Left ventricle myocardium superior (tissue), 1 donor: ENCODE data around the gene BTBD6. TPM values are rescaled to one million over a fixed set of nuclear protein-coding genes. Genes with fewer than 3 reads are reported as not detected.

Source experiments
- ATAC-seq: fragments of 200-7000 bp; cut with Tn5 transposase; one replicate; pipeline ENCODE4 v1.9.1; 2020; ENCODE audit warnings: mild to moderate bottlenecking, moderate library complexity
- DNase-seq: peaks from one replicate; pipeline ENCODE4 v3.0.0-alpha.2; 2020
- intact Hi-C: fragments of 100-400 bp; cut with micrococcal nuclease; formaldehyde crosslinking; loops from one replicate; pipeline ENCODE4 v1.11.0; 2022
- long read RNA-seq: library from polyadenylated mRNA; unstranded; transcript quantifications from one replicate; pipeline ENCODE4 v2.0.0, GENCODE V29; 2021
- total RNA-seq: library from RNA; stranded (reverse); fragmentation: NEBNext Ultra II Directional; extraction: Animal tissue kit (Norgen Biotek cat#: 25700); gene quantifications from one replicate; pipeline ENCODE4 v1.2.1, GENCODE V29; 2021
- donor health status: DM: no; HTN: yes; CAD: no; lungs with severe emphysema.

BTBD6 gene
- 51.6 TPM for total RNA-seq
- long read RNA-seq, transcript BTBD6-204 (3 exons, 2,195 nt): minor isoform, 35 of 280 reads
- long read RNA-seq, transcript BTBD6-206 (5 exons, 1,335 nt): minor isoform, 13 of 280 reads
- long read RNA-seq, transcript BTBD6-203 (4 exons, 2,176 nt): major isoform, 191 of 280 reads
- long read RNA-seq, partial matches to known transcripts: 12 of 280 reads
- long read RNA-seq, other reads (novel, unspliced or antisense): 25 of 280 reads

DNA sequence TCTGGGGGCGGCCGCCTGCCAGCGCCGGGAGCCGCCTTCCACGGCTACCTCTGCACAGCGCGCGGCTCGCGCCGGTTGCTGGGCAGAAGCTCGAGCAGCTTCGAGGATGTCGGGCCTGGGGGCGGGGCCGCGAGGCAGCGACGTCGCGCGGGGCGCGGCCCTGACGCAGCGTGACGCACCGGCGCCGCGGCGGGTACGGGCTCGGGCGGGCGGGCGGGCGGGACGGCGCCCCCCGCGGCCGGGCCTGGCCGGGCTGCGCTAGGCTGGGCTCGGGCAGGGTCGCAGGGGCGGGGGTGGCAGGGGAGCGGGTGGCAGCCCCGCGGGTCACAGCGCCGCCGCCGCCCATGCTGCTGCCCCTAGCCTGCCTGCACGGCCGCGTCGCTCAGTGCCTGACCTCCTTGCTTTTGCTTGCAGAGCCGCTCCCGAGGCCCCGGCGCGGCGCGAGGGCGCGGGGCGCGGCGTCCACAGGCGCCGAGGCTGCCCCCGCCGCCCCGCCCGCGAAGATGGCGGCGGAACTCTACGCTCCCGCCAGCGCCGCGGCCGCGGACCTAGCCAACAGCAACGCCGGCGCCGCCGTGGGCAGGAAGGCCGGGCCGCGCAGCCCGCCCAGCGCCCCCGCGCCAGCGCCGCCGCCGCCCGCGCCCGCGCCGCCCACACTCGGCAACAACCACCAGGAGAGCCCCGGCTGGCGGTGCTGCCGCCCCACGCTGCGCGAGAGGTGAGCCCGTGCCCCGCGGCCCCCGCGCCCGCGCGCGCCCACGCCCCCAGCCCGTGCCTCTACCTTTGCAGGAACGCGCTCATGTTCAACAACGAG, at the start of gene BTBD6:
TSS of gene BTBD6 (plus strand) at position 166 of the 814 bp plus-strand sequence. CDS start at position 345, 179 bp downstream.
- intact Hi-C loops: no loop called here
- DNase-seq (peak; percentile 94), ATAC-seq (peak; percentile 94)

- intact Hi-C loops: no loop called here
- ATAC-seq (no peak), DNase-seq (no peak)
Measured at GRCh38 chr14:105198588-105198987, 49.7 kb upstream of the BTBD6 start.

DNA sequence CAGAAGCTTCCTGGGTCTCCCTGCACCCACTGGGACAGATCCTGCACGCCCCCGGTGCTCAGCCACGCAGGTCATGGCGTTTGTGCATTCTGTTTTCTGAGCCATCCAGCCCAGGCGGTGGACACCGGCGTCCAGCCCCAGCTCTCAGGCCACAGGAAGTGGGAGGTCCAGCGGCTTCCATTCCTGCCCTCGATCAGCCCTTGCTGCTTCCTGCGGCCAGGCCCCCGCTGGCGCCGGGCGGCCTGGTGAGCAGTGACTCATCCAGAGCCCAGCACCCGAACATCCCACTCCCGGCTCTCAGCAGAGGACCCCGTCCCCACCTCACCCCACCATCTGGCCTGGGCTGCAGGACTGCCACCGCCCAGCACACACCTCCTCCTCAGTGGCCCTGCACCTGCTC, 49.2 kb upstream of the BTBD6 start:
- intact Hi-C loops: no loop called here
- DNase-seq (peak; percentile 57), ATAC-seq (peak; percentile 6)

DNA sequence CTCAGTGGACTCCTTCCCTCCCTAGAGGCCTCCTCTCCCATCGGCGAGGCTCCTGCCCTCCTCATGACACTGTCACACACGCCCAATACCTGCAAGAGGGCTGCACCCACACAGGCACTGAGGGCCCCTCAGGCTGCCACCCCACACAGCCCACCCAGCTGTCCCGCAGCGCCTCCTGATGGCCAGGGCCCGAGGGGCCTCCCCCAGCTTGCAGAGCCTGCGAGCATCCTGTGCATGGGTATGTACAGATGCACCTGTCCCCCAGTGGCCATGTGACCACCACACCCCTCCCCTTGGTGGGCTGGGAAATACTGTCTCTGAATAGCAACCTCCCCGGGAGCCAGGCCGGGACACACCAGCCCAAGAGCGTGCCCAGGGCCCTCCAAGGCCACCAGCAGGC, 48.3 kb upstream of the BTBD6 start:
- ATAC-seq (no peak), DNase-seq (no peak)
- intact Hi-C loops: loop anchor here (5.0 kb wide), 1 partner anchor 152 kb away; no protein-coding TSS in a partner anchor

GRCh38 chr14:105200641-105201040, 47.7 kb upstream of the BTBD6 start:
- ATAC-seq: no peak
- DNase-seq: no peak
- intact Hi-C loops: loop anchor here (5.0 kb wide), 1 partner anchor 152 kb away; no protein-coding TSS in a partner anchor

GRCh38 chr14:105201156-105201924, 47.0 kb upstream of the BTBD6 start:
- intact Hi-C loops: loop anchor here (5.0 kb wide), 1 partner anchor 151 kb away; no protein-coding TSS in a partner anchor
- DNase-seq: no peak
- ATAC-seq: no peak

DNA sequence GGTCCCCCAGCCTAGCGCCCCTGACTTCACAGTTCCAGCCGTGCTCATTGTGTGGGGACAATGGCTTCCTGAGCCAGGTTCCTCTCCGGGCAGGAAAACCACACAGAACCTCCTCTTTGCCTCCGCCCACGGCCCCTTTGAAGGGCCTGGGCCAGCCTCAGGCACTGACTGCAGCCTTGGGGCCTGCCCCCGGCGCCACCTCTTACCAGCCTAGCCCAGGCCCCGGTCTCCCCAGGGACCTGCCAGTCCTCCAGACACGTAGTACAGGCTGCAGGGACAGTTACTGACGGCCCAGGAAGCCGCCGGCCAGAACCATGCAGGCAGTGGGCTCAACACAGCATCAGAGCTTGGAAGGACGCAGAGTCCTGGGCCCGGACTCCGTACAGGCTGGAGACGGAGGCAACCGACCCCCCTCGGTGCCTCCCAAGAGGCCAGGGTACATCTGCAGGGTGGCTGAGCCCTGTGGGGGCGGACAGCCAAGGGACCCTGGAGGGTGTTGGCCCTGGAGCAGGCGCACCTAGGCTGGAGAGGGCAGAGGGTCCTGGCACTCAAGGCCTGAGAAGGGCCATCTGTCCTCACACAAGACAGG, 46.3 kb upstream of the BTBD6 start:
- DNase-seq: no peak
- ATAC-seq: no peak
- intact Hi-C loops: loop anchor here (5.0 kb wide), 1 partner anchor 150 kb away; no protein-coding TSS in a partner anchor

DNA sequence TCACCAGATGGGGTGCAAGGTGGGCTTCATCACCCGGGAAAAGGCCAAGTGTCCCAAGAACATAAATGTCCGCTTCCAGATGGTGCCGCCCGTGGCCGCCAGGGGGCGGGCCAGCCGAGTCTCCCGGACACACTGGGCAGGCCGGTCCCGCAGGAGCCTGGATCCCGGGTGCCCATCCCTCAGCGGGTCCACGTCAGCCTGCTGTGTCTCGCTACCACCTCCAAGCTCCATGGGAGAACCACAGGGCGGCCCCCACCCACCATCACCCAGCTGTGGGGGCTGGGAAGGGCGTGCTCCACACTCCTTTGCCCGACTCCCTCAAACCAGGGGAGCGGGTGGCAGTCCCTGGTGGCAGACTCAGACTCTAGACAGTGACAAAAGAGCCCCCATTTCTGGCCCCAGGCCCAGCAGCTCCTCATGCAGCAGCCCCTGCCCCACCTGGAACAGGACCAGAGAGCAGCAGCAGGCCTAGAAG, 45.2 kb upstream of the BTBD6 start:
- ATAC-seq (peak; percentile 45), DNase-seq (peak; percentile 90)
- intact Hi-C loops: loop anchor here (5.0 kb wide), 1 partner anchor 149 kb away; no protein-coding TSS in a partner anchor

DNA sequence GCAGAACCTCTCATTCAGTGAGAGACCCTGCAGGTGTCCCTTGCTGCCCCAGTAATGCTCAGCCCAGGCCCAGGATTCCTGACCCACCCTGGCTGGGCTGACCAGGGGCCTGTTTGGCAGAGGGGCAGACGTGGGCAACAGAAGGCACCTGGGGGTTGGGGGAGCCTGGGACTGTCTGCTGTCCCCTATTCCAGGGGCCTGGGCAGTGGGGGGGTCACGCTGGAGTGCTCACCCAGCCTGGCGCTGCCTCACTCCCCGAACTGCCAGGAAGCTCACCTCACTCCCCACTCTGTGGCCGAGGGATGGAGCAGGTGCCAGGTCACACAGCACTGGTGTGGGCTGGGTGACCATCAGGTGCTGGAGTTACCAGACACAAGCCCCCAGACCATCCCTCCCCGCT, 44.6 kb upstream of the BTBD6 start:
- DNase-seq (no peak), ATAC-seq (no peak)
- intact Hi-C loops: loop anchor here (5.0 kb wide), 1 partner anchor 149 kb away; no protein-coding TSS in a partner anchor

GRCh38 chr14:105204206-105204930, 44.0 kb upstream of the BTBD6 start:
- ATAC-seq (peak; percentile 80), DNase-seq (peak; percentile 92)
- intact Hi-C loops: loop anchor here (5.0 kb wide), 1 partner anchor 148 kb away; no protein-coding TSS in a partner anchor

GRCh38 chr14:105204931-105205672, 43.2 kb upstream of the BTBD6 start:
- ATAC-seq (no peak), DNase-seq (no peak)
- intact Hi-C loops: loop anchor here (5.0 kb wide), 1 partner anchor 147 kb away; no protein-coding TSS in a partner anchor

DNA sequence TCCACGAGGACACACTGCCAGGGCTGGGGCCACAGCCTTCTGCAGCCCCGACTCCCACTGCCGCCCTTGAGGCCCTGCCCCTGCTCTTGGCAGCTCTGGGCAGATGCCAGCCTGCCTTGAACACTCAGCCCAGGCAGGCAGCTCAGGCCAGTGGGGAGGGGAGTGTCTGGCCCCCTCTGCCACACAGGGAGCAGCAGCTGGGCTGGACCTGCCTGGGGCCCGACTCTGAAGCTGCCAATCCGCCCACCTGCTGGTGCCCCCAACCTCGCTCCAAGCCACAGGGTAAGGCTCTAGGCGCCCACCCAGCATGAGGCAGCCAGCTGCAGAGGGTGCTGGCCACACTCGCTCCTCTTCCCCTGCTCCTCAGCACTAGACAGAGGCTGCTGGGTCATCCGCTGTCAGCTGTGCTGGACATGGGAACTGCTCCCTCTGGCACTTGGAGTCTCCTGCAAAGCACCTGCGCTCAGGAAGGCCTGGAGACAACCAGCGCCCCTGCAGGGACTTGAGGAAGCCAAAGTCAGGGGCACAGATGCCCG, 42.6 kb upstream of the BTBD6 start:
- intact Hi-C loops: no loop called here
- DNase-seq (peak; percentile 73), ATAC-seq (peak; percentile 50)

DNA sequence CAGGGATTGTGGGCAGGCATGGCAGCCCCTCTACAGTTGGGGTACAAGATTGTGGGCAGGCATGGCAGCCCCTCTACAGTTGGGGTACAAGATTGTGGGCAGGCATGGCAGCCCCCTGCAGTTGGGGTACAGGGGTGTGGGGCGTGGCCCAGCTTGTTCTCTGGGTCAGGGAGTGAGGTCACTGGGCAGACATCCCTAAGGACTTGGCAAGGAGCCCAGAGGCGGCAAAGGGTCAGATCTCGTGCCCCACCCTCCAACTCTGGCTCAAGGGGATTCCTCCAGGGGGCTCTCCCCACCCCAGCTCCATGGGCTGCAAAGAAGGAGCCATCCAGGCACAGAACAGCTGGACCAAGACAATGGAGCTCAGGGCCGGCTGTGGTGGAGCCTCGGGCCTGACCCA, 41.5 kb upstream of the BTBD6 start:
- DNase-seq (no peak), ATAC-seq (no peak)
- intact Hi-C loops: no loop called here

- intact Hi-C loops: no loop called here
- ATAC-seq (peak; percentile 65), DNase-seq (peak; percentile 79)
Measured at GRCh38 chr14:105207460-105207901, 40.9 kb upstream of the BTBD6 start.

DNA sequence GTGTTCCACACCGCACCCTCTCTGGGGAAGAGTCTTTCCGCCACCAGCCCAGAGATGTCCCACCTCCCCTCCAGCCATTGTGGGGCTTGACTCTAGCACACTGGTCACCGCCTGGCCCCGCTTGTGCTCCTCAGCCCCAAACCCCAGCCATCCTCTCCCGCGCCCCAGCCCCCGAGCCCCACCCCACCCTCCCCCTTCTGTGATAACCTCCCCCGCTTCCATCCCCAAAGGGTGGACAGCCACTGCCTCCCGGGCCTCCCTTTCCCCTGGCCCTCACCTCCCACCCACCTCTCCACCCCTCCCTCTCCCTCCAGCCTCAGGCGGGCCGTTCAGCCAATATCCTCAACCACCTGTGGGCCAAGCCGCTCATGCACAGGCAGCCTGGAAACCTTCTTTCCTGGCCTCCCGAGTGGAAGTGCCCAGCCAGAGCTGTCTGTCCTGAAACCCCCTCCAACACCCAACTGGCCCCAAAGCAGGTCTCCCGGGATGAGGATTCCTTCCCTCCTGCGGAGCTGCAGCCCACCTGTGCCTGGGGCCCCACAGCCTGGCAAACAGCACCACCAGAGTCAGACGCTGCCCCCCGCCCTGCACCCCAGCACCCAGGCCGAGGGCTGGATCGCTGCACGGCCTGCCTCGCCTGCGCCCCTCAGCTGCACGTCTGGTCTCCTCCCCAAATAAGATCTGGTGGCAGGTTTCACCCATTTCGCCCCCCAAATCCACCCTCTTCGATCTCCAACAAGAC, 40.2 kb upstream of the BTBD6 start:
- ATAC-seq (no peak), DNase-seq (no peak)
- intact Hi-C loops: no loop called here

DNA sequence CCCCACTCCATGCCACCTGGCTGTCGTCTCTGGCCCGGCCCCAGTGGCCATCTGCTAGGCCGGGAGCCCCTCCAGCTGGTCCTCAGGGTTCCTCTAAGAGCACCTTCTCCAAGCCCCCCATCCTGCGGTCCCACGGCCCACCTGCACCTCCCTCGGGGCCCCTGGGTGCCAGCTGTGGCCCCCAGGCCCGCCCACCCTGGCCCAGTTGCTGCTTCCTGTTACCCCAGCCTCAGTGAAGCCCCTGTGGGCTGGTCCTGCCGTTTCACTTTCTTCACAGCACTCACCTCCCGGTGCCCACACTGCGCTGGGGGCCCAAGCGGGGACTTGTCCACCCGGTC, 39.6 kb upstream of the BTBD6 start:
- intact Hi-C loops: no loop called here
- ATAC-seq (no peak), DNase-seq (no peak)

- DNase-seq (no peak), ATAC-seq (no peak)
- intact Hi-C loops: no loop called here
Measured at GRCh38 chr14:105209091-105209490, 39.2 kb upstream of the BTBD6 start.
